Keratinocyte (primary cell): Measurements from ENCODE around the gene SYPL2.

Experiments
- CTCF ChIP-seq, 3 experiments: IDR thresholded peaks in 1 of 3; conservative IDR thresholded peaks in 1 of 3; optimal IDR thresholded peaks in 1 of 3; 2 replicates in 2 of 3; 3 replicates in 1 of 3; pipeline versions ENCODE3 to v1.5.1; 2011; ENCODE audit warnings: low read length in 3 of 3, mild to moderate bottlenecking in 3 of 3, moderate library complexity in 2 of 3, control low read depth in 1 of 3, inconsistent platforms in 1 of 3; ENCODE audit not compliant: insufficient read depth in 2 of 3; ENCODE audit errors: extremely low read depth in 1 of 3
- EZH2 ChIP-seq: IDR thresholded peaks from one replicate; pipeline ENCODE4 v1.6.1; 2012; ENCODE audit warnings: inconsistent platforms, mild to moderate bottlenecking, low read length, moderate library complexity

GRCh38 chr1:109488696-109489095 lies 22.4 kb downstream of the SYPL2 start:
- TF ChIP-seq EZH2 = no peak
- TF ChIP-seq CTCF (optimal IDR thresholded peaks at IDR 0.05 in 1 of 3, IDR thresholded peaks at IDR 0.05 in 1 of 3, conservative IDR thresholded peaks at IDR 0.05 in 1 of 3; ENCODE audit: extremely low read depth in 1 of 3, insufficient read depth in 2 of 3, low read length in 3 of 3) = no peak
